Thymus (tissue), 11 donors: ENCODE data around the gene ADGRF4. TPM values are rescaled to one million over a fixed set of nuclear protein-coding genes. Genes with fewer than 3 reads are reported as not detected.

Experiments
- DNase-seq, 9 donors: peaks; one replicate each; pipeline ENCODE4 v3.0.0-alpha.2; 2013; ENCODE audit warnings: low spot score in 9 of 9, low read depth in 6 of 9, missing footprints in 1 of 9
- H3K27ac ChIP-seq, 2 donors: one replicate each; pipeline ENCODE4 v1.5.1; 2013; ENCODE audit warnings: control low read depth in 1 of 2, low read depth in 1 of 2, low read length in 1 of 2, mild to moderate bottlenecking in 1 of 2, moderate library complexity in 1 of 2
- H3K27me3 ChIP-seq, 2 donors: one replicate each; pipeline ENCODE4 v1.5.1; 2013; ENCODE audit warnings: low read length in 1 of 2; ENCODE audit not compliant: control insufficient read depth in 2 of 2, insufficient read depth in 1 of 2
- H3K36me3 ChIP-seq, 2 donors: one replicate each; pipeline ENCODE4 v1.5.1; 2013; ENCODE audit warnings: low read length in 1 of 2, mild to moderate bottlenecking in 1 of 2, moderate library complexity in 1 of 2; ENCODE audit not compliant: control insufficient read depth in 2 of 2, insufficient read depth in 2 of 2
- H3K4me1 ChIP-seq, 2 donors: one replicate each; pipeline ENCODE4 v1.5.1; 2013; ENCODE audit warnings: low read length in 2 of 2; ENCODE audit not compliant: control insufficient read depth in 2 of 2, insufficient read depth in 2 of 2
- H3K4me3 ChIP-seq, 2 donors: one replicate each; pipeline ENCODE4 v1.5.1; 2013; ENCODE audit warnings: low read length in 2 of 2, control low read depth in 1 of 2, mild to moderate bottlenecking in 1 of 2
- H3K9me3 ChIP-seq, 2 donors: one replicate each; pipeline ENCODE4 v1.5.1; 2013; ENCODE audit warnings: low read length in 1 of 2, mild to moderate bottlenecking in 1 of 2; ENCODE audit not compliant: control insufficient read depth in 2 of 2, insufficient read depth in 1 of 2
- WGBS: extraction: QIAGEN DNeasy Blood & Tissue Kit; methylation state at CpG from one replicate; pipeline ENCODE4 v1.1.7; 2013; 5-methylcytosine and 5-hydroxymethylcytosine counted together
- polyA plus RNA-seq: library from polyadenylated mRNA; stranded (reverse); fragments of 200-250 nt; gene quantifications from one replicate; pipeline ENCODE4 v1.2.3, GENCODE V29; 2013
- total RNA-seq: library from RNA; stranded (reverse); fragments of 120-200 nt; gene quantifications from one replicate; pipeline ENCODE4 v1.2.4, GENCODE V29; 2013
- donor health status: healthy.

Gene ADGRF4
- total and polyA plus RNA-seq, 2 donors, result 0.19 to 1.6 TPM

DNA sequence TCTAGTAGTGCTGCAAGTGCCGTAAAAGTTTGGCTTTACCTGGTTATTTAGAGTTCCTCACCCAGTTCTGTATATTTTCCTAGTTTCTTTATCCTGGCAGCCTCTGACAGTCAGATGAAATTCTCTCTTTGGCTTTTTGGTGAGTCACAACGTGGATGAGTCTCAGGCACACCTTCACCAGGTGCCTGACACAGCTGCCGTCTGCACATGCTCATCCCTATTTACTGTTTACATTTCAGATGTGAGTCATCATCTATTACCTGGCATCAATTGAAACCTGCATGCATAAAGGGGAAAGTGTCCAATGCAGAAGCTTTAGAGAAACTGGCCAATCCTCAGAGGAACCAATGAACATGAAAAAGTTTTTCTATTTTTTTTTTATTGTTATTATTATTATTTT lies 33.3 kb upstream of the ADGRF4 start:
- H3K4me3 ChIP-seq, result no peak overlapping the region
- no peak overlapping the region for H3K27ac ChIP-seq
- no peaks in the 10 kb centered on the region for H3K9me3 ChIP-seq
- H3K36me3 ChIP-seq, result no peaks in the 10 kb centered on the region
- no peak for DNase-seq
- H3K4me1 ChIP-seq, result no peaks in the 10 kb centered on the region
- 89% methylated on average over 3 of the region's 3 CpGs for WGBS
- no peaks in the 10 kb centered on the region for H3K27me3 ChIP-seq

- Histone ChIP-seq H3K4me3 (no peak overlapping the region), H3K27ac (peak overlapping the region in 1 of 2 donors; percentile 26), H3K27me3 (no peaks in the 10 kb centered on the region), H3K36me3 (no peaks in the 10 kb centered on the region), H3K4me1 (no peaks in the 10 kb centered on the region), H3K9me3 (no peaks in the 10 kb centered on the region)
- peak in 2 of 9 donors; percentile 1 to 18 for DNase-seq
- WGBS, result 72% methylated on average over 6 of the region's 6 CpGs
Measured at GRCh38 chr6:47669684-47670513, 28.5 kb upstream of the ADGRF4 start.

DNA sequence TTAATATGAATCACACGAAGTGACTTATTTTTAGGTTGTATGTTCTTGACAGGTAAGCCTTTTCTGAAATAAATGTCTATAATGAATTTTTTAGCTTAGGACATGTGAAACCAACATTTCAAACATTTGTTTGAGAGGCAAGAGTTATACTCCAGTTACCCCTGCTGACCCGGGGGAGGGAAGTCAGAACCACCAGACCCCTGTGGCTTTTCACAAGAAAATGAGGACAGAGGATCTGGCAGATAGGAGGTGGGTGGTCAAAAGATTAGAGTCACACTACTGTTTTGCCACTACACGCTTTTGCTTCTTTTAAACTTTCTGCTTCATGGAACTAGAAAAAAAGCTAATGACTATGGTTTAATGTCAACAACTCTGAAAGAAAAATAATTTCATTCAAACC lies 27.5 kb upstream of the ADGRF4 start:
- Histone ChIP-seq H3K36me3 (no peaks in the 10 kb centered on the region), H3K4me1 (no peaks in the 10 kb centered on the region), H3K4me3 (no peak overlapping the region), H3K27me3 (no peaks in the 10 kb centered on the region), H3K9me3 (no peaks in the 10 kb centered on the region), H3K27ac (no peak overlapping the region)
- no peak for DNase-seq
- WGBS, result 76% methylated on average over 3 of the region's 3 CpGs

- Histone ChIP-seq H3K4me1 (no peaks in the 10 kb centered on the region), H3K27me3 (no peaks in the 10 kb centered on the region), H3K36me3 (no peaks in the 10 kb centered on the region), H3K9me3 (no peaks in the 10 kb centered on the region), H3K27ac (no peak overlapping the region), H3K4me3 (no peak overlapping the region)
- 83% methylated on average over 1 of the region's 1 CpG for whole genome bisulfite sequencing
- DNase-seq, result no peak
Measured at GRCh38 chr6:47671777-47672176, 26.6 kb upstream of the ADGRF4 start.

DNA sequence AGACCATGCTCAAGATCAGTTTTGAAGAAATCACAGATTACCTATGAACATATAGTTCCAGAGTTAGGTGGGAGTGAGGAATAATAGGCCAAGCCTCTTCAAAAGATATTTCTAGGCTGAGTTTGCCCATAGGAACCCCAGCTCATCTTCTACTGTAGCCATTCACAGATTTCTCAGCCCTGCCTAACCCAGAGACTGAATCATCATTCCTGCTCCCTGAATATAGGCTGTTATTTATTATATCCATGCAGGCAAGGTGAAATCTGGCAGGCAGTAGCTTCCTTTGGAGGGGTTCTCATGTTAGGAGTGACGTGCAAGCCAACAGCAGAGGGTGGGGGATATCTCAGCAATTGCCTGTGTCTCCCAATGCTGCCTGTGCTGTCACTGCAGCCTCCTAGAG lies 25.6 kb upstream of the ADGRF4 start:
- no peak overlapping the region for H3K27ac ChIP-seq
- H3K4me1 ChIP-seq, result no peaks in the 10 kb centered on the region
- WGBS, result 93% methylated on average over 1 of the region's 1 CpG
- H3K4me3 ChIP-seq, result no peak overlapping the region
- H3K9me3 ChIP-seq, result no peaks in the 10 kb centered on the region
- no peaks in the 10 kb centered on the region for H3K27me3 ChIP-seq
- no peak for DNase-seq
- no peaks in the 10 kb centered on the region for H3K36me3 ChIP-seq

- 96% methylated on average over 3 of the region's 3 CpGs for WGBS
Measured at GRCh38 chr6:47674673-47675072, 23.7 kb upstream of the ADGRF4 start.

DNA sequence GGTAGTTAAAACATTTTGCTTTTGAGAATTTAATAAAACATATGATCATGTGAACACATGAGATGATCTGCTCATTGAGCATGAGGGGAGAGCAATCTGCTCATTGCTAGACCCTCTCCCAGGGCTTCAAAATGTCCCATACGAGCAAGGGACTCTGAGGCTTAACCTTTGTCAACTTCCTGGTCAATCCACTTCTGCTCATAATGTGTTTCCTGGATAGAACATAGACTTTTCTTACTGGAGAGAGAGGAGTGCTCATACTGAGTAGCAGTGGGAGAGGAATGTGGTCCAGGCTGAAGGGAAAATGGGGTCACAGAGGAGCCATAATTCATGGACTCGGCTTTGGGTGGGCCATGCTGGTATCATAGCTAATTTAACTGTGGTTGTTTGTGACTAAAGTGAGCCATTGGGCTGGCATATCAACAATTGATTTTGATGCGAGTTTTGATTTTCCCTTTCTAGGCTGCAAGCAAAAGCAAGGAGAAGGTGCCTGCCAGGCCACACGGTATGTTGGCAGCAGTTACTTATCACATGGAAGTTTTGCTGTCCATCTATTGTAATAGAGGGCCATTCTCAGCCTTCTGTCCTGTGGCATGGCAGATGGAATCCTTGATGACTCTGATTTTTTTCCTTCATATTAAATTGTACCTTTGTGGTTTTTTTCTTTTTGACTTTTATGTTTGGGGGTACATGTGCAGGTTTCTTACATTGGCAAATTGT lies 20.8 kb upstream of the ADGRF4 start:
- WGBS, result 87% methylated on average over 4 of the region's 4 CpGs

More at GRCh38 chr6:47674673-47675072, 23.7 kb upstream of the ADGRF4 start:
- no peak for DNase-seq
- Histone ChIP-seq H3K36me3 (no peaks in the 10 kb centered on the region), H3K27ac (no peak overlapping the region), H3K4me1 (no peaks in the 10 kb centered on the region), H3K27me3 (no peaks in the 10 kb centered on the region), H3K9me3 (no peaks in the 10 kb centered on the region), H3K4me3 (no peak overlapping the region)

GRCh38 chr6:47678739-47679138 lies 19.6 kb upstream of the ADGRF4 start:
- Histone ChIP-seq H3K9me3 (no peaks in the 10 kb centered on the region), H3K27me3 (no peaks in the 10 kb centered on the region), H3K36me3 (no peaks in the 10 kb centered on the region), H3K27ac (no peak overlapping the region), H3K4me1 (no peaks in the 10 kb centered on the region), H3K4me3 (no peak overlapping the region)
- no peak for DNase-seq
- 96% methylated on average over 1 of the region's 1 CpG for WGBS

More for the DNA sequence above, 20.8 kb upstream of the ADGRF4 start:
- no peak overlapping the region for H3K27ac ChIP-seq
- H3K9me3 ChIP-seq, result no peaks in the 10 kb centered on the region
- no peaks in the 10 kb centered on the region for H3K36me3 ChIP-seq
- DNase-seq, result no peak
- H3K4me3 ChIP-seq, result no peak overlapping the region
- H3K27me3 ChIP-seq, result no peaks in the 10 kb centered on the region
- H3K4me1 ChIP-seq, result no peaks in the 10 kb centered on the region

GRCh38 chr6:47679322-47679906 lies 19.0 kb upstream of the ADGRF4 start:
- Histone ChIP-seq H3K9me3 (no peaks in the 10 kb centered on the region), H3K4me3 (no peak overlapping the region), H3K36me3 (no peaks in the 10 kb centered on the region), H3K4me1 (no peaks in the 10 kb centered on the region), H3K27ac (no peak overlapping the region), H3K27me3 (no peaks in the 10 kb centered on the region)
- 86% methylated on average over 4 of the region's 4 CpGs for WGBS
- no peak for DNase-seq
